GM19025 (cell line): ENCODE results near the gene CACNA1G.

Experiments used
- ATAC-seq: cut with Tn5 transposase; IDR thresholded peaks from one replicate; pipeline ENCODE4 v1.9.1; 2021; ENCODE audit warnings: mild to moderate bottlenecking, low read depth, moderate library complexity; ENCODE audit not compliant: unreplicated experiment

The CACNA1G gene

GRCh38 chr17:50547035-50547735 lies 13.3 kb upstream of the CACNA1G start, which contains the start of gene SPATA20:
TSS of gene SPATA20 (plus strand) at chr17:50547174. CDS start at chr17:50547209, 35 bp downstream.
- peak; percentile 50 for ATAC-seq

- no peak for ATAC-seq
These were observed 12.8 kb upstream of the CACNA1G start for GRCh38 chr17:50547736-50548083.

- ATAC-seq, result no peak
These were observed 11.7 kb upstream of the CACNA1G start for GRCh38 chr17:50548831-50549230.

- ATAC-seq, result no peak
These were observed 11.1 kb upstream of the CACNA1G start for GRCh38 chr17:50549256-50549941.

- ATAC-seq, result no peak
These were observed 10.5 kb upstream of the CACNA1G start for GRCh38 chr17:50549969-50550368.

GRCh38 chr17:50550661-50551432 lies 9.7 kb upstream of the CACNA1G start:
- no peak for ATAC-seq

GRCh38 chr17:50551433-50551815 lies 9.1 kb upstream of the CACNA1G start:
- no peak for ATAC-seq

GRCh38 chr17:50551884-50552283 lies 8.6 kb upstream of the CACNA1G start:
- no peak for ATAC-seq

GRCh38 chr17:50554201-50554600 lies 6.3 kb upstream of the CACNA1G start:
- no peak for ATAC-seq

GRCh38 chr17:50556803-50557202 lies 3.7 kb upstream of the CACNA1G start:
- ATAC-seq, result no peak

GRCh38 chr17:50557630-50558029 lies 2.9 kb upstream of the CACNA1G start:
- ATAC-seq, result no peak

- ATAC-seq, result no peak
These were observed 2.4 kb upstream of the CACNA1G start for GRCh38 chr17:50558091-50558490.

GRCh38 chr17:50558581-50558940 lies 2.0 kb upstream of the CACNA1G start:
- no peak for ATAC-seq

GRCh38 chr17:50558941-50559614 lies 1.4 kb upstream of the CACNA1G start:
- no peak for ATAC-seq

GRCh38 chr17:50559674-50560184 lies 786 bp upstream of the CACNA1G start:
- ATAC-seq, result no peak

GRCh38 chr17:50560931-50561745 lies 623 bp downstream of the CACNA1G start:
- no peak for ATAC-seq

GRCh38 chr17:50561746-50562141 lies 1.2 kb downstream of the CACNA1G start:
- no peak for ATAC-seq

GRCh38 chr17:50562242-50563091 lies 2.0 kb downstream of the CACNA1G start:
- ATAC-seq, result no peak

GRCh38 chr17:50563092-50563511 lies 2.6 kb downstream of the CACNA1G start:
- no peak for ATAC-seq
